NCI-H345 (cell line): ENCODE measurements around the gene CSF3R.

ENCODE experiments used
- DNase-seq: peaks from one replicate; lab custom pipeline; 2025; lab: John Stamatoyannopoulos, UW

The CSF3R gene

GRCh38 chr1:36482724-36483388 lies at the start of gene CSF3R:
Gene CSF3R (minus strand): TSS chr1:36482913. CDS start chr1:36479496, 3,417 bp downstream.
- DNase-seq = no peak

- DNase-seq = no peak
Measured at GRCh38 chr1:36531833-36532232, 49.1 kb upstream of the CSF3R start.

DNA sequence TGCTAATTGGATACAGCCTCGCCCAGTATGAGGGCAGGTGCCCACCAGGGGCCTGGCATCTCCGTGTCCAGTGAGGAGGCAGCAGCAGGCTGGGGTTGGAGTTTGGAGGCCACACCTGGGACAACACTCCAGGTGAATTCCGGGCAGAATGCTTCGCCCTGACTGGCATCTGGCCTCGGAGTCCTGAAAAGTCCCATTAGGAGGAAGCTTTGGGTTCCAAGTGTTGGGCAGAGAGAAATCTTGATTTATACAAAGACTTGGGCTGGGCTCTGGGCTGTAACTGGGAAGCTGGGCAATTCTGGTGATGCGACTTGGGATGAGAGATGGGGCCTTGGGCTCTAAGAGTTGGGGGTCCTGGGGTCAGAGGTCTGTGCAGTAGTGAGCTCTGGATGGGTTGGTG lies 48.1 kb upstream of the CSF3R start:
- DNase-seq = no peak

GRCh38 chr1:36530261-36530660 lies 47.5 kb upstream of the CSF3R start:
- no peak for DNase-seq

- no peak for DNase-seq
Measured at GRCh38 chr1:36529769-36530260, 47.1 kb upstream of the CSF3R start.

DNA sequence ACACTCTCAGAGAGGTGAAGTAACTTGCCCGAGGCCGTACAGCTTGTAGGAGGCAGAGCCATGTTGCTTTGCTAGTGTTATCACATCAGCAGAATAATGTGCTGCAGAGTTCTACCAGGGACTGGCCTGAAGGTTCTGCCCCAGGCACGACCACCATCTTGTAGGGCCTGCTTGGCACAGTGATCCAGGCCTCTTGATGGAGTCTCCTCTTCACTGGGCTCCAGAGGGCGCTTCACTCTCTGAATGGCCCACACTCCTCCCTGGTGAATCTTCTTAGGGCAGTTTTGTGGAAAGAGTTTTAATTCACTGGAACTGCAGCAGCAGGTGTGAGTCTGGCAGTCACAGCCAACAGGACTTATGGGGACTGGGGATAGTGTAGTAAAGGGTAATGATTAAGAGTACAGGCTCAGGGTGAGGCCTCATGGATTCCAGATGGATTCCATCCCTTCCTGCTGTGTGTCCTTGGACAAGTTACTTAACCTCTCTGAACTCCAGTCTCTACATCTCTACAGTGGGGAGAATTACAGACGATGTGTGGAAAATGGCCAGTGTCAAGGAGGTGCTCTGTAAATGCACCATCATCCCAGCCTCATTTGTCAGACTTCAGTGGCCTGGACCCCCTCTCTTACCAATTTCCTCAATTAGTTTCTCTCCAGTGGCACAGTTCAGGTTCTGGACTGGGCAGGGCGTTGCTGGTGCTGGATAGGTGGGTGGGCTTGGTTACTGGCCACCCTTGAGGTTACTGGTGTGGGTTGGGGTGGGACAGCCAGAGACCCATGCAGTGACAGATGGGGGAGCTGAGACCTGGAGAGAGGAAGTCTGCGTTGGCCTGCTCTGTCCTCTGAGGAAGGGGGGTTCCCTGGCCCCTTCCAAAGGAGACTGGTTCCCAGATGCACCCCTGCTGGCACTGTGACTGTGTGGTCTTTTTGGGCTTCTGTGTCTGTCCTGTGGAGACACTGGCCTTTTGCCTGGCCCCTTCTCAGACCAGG lies 45.9 kb upstream of the CSF3R start:
- no peak for DNase-seq

GRCh38 chr1:36525166-36525565 lies 42.5 kb upstream of the CSF3R start:
- no peak for DNase-seq

DNA sequence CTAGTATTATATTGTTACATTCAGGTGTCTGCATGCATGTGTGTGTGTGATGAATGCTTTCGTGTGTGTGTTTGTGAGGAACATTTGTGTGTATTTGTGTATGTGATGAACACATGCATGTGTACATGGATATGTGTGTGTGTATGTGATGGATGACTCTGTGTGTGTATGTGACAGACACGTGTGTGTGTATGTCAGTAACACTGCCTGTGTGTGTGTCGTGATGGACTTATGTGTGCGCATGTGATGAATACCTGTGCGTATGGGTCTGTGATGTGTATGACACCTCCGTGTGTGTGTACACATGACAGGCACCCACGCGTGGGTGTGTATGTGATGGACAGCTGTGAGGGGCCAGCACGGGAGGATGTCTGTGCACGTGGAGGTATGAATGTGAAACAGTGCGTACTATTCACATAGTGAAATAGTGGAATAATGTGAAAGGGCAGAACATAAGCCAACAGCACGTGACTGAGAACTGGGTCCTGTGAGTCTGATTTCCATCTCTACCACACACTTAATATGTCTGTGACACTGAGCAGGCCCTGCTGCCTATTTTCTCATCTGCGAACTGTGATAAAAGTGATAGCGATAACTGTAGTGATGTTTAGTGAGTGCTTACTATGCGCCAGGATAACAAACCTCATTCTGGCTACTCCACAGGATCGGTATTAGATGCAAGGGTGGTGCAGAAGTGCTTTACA lies 41.8 kb upstream of the CSF3R start:
- DNase-seq = no peak

GRCh38 chr1:36523850-36524249 lies 41.1 kb upstream of the CSF3R start:
- DNase-seq = no peak

- no peak for DNase-seq
Measured at GRCh38 chr1:36523230-36523495, 40.5 kb upstream of the CSF3R start.

GRCh38 chr1:36522461-36523229 lies 39.9 kb upstream of the CSF3R start:
- DNase-seq = no peak

- no peak for DNase-seq
Measured at GRCh38 chr1:36522021-36522420, 39.3 kb upstream of the CSF3R start.

GRCh38 chr1:36520771-36521420 lies 38.2 kb upstream of the CSF3R start:
- peak; percentile 14 for DNase-seq

DNA sequence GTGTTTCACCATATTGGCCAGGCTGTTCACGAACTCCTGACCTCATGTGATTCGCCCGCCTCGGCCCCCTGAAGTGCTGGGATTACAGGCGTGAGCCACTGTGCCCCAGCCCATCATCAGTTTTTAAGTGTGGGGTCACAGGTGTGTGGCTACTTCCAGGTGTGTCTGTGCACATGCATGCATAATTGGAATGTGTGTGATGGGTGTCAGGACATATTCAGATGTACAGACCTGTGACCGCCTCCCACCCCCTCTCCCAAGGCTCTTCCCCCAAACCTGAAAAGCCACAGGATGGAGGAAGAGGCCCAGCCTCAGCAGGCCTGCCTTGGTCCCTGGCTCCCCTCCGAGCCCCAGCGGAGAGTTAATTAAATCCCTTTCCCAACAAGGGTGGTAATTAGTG lies 37.3 kb upstream of the CSF3R start:
- DNase-seq = no peak

GRCh38 chr1:36517011-36517771 lies 34.5 kb upstream of the CSF3R start:
- no peak for DNase-seq

- DNase-seq = peak; percentile 32
Measured at GRCh38 chr1:36516372-36517010, 33.8 kb upstream of the CSF3R start.

GRCh38 chr1:36515315-36516138 lies 32.8 kb upstream of the CSF3R start:
- DNase-seq = no peak

GRCh38 chr1:36514501-36514900 lies 31.8 kb upstream of the CSF3R start:
- no peak for DNase-seq
